ENCODE results near the gene FCMR. TPM values are rescaled to one million over a fixed set of nuclear protein-coding genes. Genes with fewer than 3 reads are reported as not detected.
"Not testable (repeated sequence)": the region's sequence is repeated elsewhere in the genome, so short reads cannot be mapped to it uniquely, and the experiment has no call there.

The FCMR gene
- total RNA-seq, 1 donor from 2014 or later = 0.69 TPM

GRCh38 chr1:206867716-206868115 is 54.0 kb downstream of the FCMR start:
- no peak for DNase-seq

GRCh38 chr1:206867239-206867638 is 54.5 kb downstream of the FCMR start:
- no peak for DNase-seq

- DNase-seq = no peak
Observed at GRCh38 chr1:206866062-206866461, 55.7 kb downstream of the FCMR start.

- DNase-seq = peak; percentile 7
Observed at GRCh38 chr1:206864939-206865671, 56.6 kb downstream of the FCMR start, which contains the start of gene IL20. Gene IL20 (plus strand): TSS chr1:206865623. CDS start chr1:206865853, 230 bp downstream.

GRCh38 chr1:206863266-206863665 is 58.5 kb downstream of the FCMR start:
- no peak for DNase-seq

GRCh38 chr1:206860165-206860564 is 61.6 kb downstream of the FCMR start:
- DNase-seq = no peak

GRCh38 chr1:206859082-206859521 is 62.6 kb downstream of the FCMR start:
- DNase-seq = no peak

- DNase-seq = no peak
Observed at GRCh38 chr1:206856674-206857464, 64.9 kb downstream of the FCMR start.

- no peak for DNase-seq
Observed at GRCh38 chr1:206855859-206856258, 65.9 kb downstream of the FCMR start.

GRCh38 chr1:206854401-206855129 is 67.2 kb downstream of the FCMR start:
- DNase-seq = no peak

GRCh38 chr1:206853696-206854095 is 68.0 kb downstream of the FCMR start:
- not testable (repeated sequence) for DNase-seq

Other genes starting within 250 kb of the FCMR start
- 33.5 TPM for gene MAPKAPK2, start 237.0 kb downstream of the FCMR start, total RNA-seq
- gene IL19, start 151.2 kb downstream of the FCMR start, total RNA-seq = not detected
- 1.4 TPM for gene IL10, start 149.4 kb downstream of the FCMR start, total RNA-seq
- gene IL20, start 56.3 kb downstream of the FCMR start, total RNA-seq = 0.59 TPM
- gene IL24, start 24.5 kb downstream of the FCMR start, total RNA-seq = not detected
- not detected for gene PIGR, start 24.5 kb upstream of the FCMR start, total RNA-seq
- gene FCAMR, start 48.5 kb upstream of the FCMR start, total RNA-seq = not detected
- gene C1orf116, start 110.8 kb upstream of the FCMR start, total RNA-seq = 6.4 TPM
- 27.8 TPM for gene YOD1, start 129.3 kb upstream of the FCMR start, total RNA-seq
- gene PFKFB2, start 131.3 kb upstream of the FCMR start, total RNA-seq = 9.4 TPM
- 0.30 TPM for gene C4BPB, start 166.9 kb upstream of the FCMR start, total RNA-seq
- 0.39 TPM for gene C4BPA, start 182.3 kb upstream of the FCMR start, total RNA-seq